ENCODE results near the gene BEND6. TPM values are rescaled to one million over a fixed set of nuclear protein-coding genes. Genes with fewer than 3 reads are reported as not detected.

Gene BEND6
- total RNA-seq, 4 donors from 2014 or later: 0.55 to 0.79 TPM; not detected in 2

DNA sequence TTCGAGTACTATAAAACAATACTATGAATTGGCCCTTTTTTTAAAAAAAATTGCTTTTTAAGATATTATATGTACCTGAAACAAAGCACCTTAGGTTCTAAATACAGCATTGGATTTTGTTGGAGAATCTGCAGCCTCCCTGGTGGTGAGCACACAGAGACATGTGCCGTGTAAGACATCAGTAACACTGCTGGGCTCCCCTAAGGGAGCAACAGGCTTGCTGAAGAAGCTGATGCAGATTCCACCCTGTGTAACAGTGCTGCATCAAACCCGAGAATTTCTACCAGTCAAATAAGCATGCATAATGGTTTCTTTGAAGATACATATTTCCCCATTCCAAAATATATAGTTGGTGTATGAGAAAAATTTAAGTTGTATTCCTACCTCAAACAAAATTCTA lies 108.9 kb downstream of the BEND6 start:
- no peak for DNase-seq
- Histone ChIP-seq H3K9me3 (no peaks in the 10 kb centered on the region), H3K4me1 (no peaks in the 10 kb centered on the region), H3K36me3 (peaks cover 0 to 8% (median 0%) of the 10 kb centered on the region in 4 donors), H3K27ac (no peak overlapping the region), H3K27me3 (no peaks in the 10 kb centered on the region), H3K4me3 (no peak overlapping the region)
- WGBS, 2 donors (ENCODE audit: low coverage in 1 of 2): 93 to 96% methylated on average over 3 of the region's 3 CpGs
- TF ChIP-seq POLR2AphosphoS5 (IDR thresholded peaks at IDR 0.05) (no peak), EP300 (IDR thresholded peaks at IDR 0.05; ENCODE audit: low read depth) (no peak), POLR2A (IDR thresholded peaks at IDR 0.05) (no peak)
- TF ChIP-seq, protein P1, sequence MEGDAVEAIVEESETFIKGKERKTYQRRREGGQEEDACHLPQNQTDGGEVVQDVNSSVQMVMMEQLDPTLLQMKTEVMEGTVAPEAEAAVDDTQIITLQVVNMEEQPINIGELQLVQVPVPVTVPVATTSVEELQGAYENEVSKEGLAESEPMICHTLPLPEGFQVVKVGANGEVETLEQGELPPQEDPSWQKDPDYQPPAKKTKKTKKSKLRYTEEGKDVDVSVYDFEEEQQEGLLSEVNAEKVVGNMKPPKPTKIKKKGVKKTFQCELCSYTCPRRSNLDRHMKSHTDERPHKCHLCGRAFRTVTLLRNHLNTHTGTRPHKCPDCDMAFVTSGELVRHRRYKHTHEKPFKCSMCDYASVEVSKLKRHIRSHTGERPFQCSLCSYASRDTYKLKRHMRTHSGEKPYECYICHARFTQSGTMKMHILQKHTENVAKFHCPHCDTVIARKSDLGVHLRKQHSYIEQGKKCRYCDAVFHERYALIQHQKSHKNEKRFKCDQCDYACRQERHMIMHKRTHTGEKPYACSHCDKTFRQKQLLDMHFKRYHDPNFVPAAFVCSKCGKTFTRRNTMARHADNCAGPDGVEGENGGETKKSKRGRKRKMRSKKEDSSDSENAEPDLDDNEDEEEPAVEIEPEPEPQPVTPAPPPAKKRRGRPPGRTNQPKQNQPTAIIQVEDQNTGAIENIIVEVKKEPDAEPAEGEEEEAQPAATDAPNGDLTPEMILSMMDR (IDR thresholded peaks at IDR 0.05): no peak
- in situ Hi-C loops (cut with MboI; ENCODE audit: low pct_ligation_motif_present in 1 of 4, low pct_unique_long_range_greater_than_20kb in 1 of 4, low sequenced_read_pairs in 3 of 4) (no loop called here), intact Hi-C loops (cut with DNase I; ENCODE audit: low total_unique reads) (no loop called here)

DNA sequence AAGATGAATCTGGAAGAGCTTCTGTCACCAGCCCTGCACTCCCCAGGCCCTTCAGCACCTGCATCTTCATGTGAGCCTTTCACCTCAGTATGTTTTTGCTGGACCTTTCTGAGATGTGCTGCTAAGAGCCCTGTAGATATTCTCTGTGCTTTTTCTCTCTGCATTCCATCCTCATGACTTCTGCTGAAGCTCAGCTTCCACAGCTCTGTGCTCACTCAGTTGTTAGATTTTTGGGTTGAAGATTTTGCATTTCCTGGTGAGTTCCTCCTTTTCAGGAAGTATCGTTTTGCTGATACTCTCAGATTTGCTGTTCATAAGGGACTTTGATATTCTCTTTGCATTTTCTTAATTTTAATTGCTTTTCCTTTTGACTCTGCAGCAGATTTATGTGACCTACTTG lies 109.9 kb downstream of the BEND6 start:
- Histone ChIP-seq H3K4me3 (no peak overlapping the region), H3K27ac (no peak overlapping the region), H3K27me3 (no peaks in the 10 kb centered on the region), H3K36me3 (peaks cover 0 to 8% (median 0%) of the 10 kb centered on the region in 4 donors), H3K4me1 (no peaks in the 10 kb centered on the region), H3K9me3 (no peaks in the 10 kb centered on the region)
- intact Hi-C loops (cut with DNase I; ENCODE audit: low total_unique reads): no loop called here
- in situ Hi-C loops (cut with MboI; ENCODE audit: low pct_ligation_motif_present in 1 of 4, low pct_unique_long_range_greater_than_20kb in 1 of 4, low sequenced_read_pairs in 3 of 4): no loop called here
- 81% methylated on average over 1 of the region's 1 CpG; no CpG with 5 or more reads in 1 of the 2 donors for WGBS, 2 donors (ENCODE audit: low coverage in 1 of 2)
- TF ChIP-seq, protein P1 (IDR thresholded peaks at IDR 0.05): no peak
- no peak for TF ChIP-seq POLR2A (IDR thresholded peaks at IDR 0.05)
- TF ChIP-seq POLR2AphosphoS5 (IDR thresholded peaks at IDR 0.05): no peak
- TF ChIP-seq EP300 (IDR thresholded peaks at IDR 0.05; ENCODE audit: low read depth): no peak
- DNase-seq: no peak

DNA sequence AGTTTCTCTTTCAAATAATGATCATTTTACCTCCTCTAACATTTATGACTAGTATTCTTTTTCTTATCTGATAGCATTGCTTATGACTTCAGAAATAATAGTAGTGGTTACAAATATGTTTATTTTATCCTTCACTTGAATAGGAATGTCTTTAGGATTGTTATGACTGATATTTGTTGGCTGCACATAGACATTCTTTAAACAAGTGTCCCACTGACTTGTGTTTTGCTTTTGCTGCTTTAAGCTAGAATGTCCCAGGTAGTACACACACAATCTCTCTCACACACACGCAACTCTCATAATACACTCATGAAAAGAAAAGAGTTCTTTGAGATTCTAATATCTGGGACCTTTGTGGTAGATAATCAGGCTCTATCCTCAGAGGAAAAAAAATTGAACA lies 113.2 kb downstream of the BEND6 start:
- no peaks in the 10 kb centered on the region for H3K36me3 ChIP-seq
- TF ChIP-seq POLR2A (IDR thresholded peaks at IDR 0.05) (no peak), EP300 (IDR thresholded peaks at IDR 0.05; ENCODE audit: low read depth) (no peak), POLR2AphosphoS5 (IDR thresholded peaks at IDR 0.05) (no peak)
- TF ChIP-seq, protein P1 (IDR thresholded peaks at IDR 0.05): no peak
- intact Hi-C loops (cut with DNase I; ENCODE audit: low total_unique reads) (no loop called here), in situ Hi-C loops (cut with MboI; ENCODE audit: low pct_ligation_motif_present in 1 of 4, low pct_unique_long_range_greater_than_20kb in 1 of 4, low sequenced_read_pairs in 3 of 4) (no loop called here)
- H3K4me1 ChIP-seq: no peaks in the 10 kb centered on the region
- H3K27me3 ChIP-seq: no peaks in the 10 kb centered on the region
- WGBS, 2 donors (ENCODE audit: low coverage in 1 of 2): 96 to 100% methylated on average over 1 of the region's 1 CpG
- no peak overlapping the region for H3K4me3 ChIP-seq
- DNase-seq: no peak
- H3K9me3 ChIP-seq: no peaks in the 10 kb centered on the region
- no peak overlapping the region for H3K27ac ChIP-seq

DNA sequence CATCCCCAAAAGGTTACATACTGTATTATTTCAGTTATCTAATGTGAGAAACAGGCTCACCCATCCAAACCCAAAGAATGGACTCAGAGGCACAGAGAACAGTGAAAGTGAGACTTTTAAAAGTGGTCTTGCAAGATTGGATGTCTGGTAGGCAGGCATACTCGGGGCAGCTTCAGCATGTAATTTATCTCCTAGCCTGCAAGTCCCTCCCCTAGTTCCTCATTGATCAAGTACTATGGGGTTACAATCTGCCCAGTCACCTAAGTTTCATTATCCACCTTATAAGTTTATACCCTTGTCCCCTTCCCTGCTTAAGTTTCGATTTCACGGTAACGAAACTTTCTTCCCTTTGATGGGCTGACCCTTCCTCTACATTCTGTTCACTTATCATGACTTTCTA lies 114.3 kb downstream of the BEND6 start:
- H3K36me3 ChIP-seq: no peaks in the 10 kb centered on the region
- intact Hi-C loops (cut with DNase I; ENCODE audit: low total_unique reads): no loop called here
- H3K4me1 ChIP-seq: no peaks in the 10 kb centered on the region
- TF ChIP-seq EP300 (IDR thresholded peaks at IDR 0.05; ENCODE audit: low read depth) (no peak), POLR2A (IDR thresholded peaks at IDR 0.05) (no peak), POLR2AphosphoS5 (IDR thresholded peaks at IDR 0.05) (no peak)
- TF ChIP-seq, protein P1 (IDR thresholded peaks at IDR 0.05): no peak
- no peaks in the 10 kb centered on the region for H3K27me3 ChIP-seq
- no peak for DNase-seq
- no peak overlapping the region for H3K27ac ChIP-seq
- WGBS, 2 donors (ENCODE audit: low coverage in 1 of 2): 90 to 92% methylated on average over 4 of the region's 4 CpGs
- H3K4me3 ChIP-seq: no peak overlapping the region
- H3K9me3 ChIP-seq: no peaks in the 10 kb centered on the region
- in situ Hi-C loops (cut with MboI; ENCODE audit: low pct_ligation_motif_present in 1 of 4, low pct_unique_long_range_greater_than_20kb in 1 of 4, low sequenced_read_pairs in 3 of 4): no loop called here
